ENCODE measurements around the gene NEMP1.
"Not testable (repeated sequence)": the region's sequence is repeated elsewhere in the genome, so short reads cannot be mapped to it uniquely, and the experiment has no call there.

The NEMP1 gene, protein sequence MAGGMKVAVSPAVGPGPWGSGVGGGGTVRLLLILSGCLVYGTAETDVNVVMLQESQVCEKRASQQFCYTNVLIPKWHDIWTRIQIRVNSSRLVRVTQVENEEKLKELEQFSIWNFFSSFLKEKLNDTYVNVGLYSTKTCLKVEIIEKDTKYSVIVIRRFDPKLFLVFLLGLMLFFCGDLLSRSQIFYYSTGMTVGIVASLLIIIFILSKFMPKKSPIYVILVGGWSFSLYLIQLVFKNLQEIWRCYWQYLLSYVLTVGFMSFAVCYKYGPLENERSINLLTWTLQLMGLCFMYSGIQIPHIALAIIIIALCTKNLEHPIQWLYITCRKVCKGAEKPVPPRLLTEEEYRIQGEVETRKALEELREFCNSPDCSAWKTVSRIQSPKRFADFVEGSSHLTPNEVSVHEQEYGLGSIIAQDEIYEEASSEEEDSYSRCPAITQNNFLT

DNA sequence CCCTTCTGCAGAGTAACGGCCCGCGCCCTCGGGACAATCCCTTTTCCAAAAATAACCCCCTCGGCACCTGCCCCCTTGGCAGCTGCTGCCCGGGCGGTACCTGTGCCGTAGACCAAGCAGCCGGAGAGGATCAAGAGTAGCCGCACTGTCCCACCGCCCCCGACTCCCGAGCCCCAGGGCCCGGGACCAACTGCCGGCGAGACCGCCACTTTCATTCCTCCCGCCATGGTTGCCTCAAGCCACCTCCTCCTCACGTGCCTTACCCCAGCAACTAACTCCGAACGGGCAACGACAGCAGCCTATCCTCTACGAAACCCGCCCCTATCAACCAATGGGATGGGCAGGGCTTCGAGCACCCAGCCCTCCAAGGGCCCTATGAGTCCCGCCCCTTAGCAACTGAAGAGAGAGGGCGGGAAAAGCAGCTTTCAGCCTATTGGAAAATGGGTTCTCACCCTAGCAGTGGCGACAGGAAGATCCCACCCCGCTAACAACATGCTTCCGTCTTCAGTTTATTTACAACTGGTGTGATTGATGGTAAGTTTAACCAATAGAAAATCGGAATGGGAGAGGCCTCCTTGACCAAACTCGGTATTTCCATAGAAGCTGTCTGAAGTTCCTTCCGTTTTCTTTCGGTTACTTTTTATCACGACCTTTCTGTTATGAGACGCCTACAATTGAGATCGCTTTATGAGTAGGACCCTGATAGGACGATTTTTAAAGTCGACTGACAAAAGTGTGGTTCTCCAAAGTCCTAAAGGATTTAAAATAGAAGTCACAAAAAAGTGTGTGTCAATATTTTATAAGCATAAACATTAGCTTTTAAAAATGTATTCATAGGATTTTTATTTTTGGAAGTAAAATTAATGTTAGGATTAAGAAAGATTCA lies at the start of gene NEMP1:
TSS of gene NEMP1 (minus strand) at position 273 of the 886 bp plus-strand sequence. CDS start at position 227, 46 bp downstream.
- DNase-seq: peak; percentile 92 to 94

DNA sequence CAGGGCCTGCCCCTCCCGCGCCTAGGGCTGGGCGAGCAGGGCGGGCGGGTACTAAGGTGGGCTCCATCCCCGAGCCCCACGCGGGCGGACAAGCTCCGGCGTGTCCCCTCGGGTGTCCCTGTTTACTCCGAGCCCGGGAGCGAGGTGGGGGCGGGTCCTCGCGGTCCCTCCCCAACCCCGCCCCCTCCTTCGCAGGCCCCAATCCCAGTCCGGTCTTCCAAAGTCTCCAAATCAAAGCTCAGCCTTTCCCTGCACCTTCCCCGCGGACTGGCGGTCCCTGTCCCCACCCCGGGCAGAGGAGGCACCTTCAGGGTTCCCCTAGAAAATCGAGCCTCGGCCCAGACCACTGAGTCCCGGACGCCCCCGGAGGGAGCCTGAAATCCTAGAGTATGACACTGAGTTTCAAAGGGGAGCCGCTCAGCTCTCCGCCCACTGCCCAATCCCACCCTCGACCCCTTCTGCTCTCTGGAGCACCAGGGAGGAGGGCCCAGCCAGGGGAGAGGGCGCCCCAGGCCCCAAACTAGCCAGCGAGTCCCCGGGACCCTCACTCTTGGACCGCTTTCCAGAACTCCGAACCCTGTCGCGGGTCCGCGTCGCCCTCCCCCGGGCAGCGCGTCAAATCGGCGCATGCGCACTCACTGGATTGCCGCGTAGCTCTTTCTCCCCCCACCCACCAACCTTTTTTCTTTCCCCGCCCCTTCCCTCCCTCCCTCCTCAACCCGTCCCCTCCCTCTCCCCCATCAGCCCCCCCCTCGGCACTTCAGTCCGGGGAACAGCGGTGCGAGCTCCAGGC lies 49.3 kb upstream of the NEMP1 start, which contains the start of gene LRP1:
TSS of gene LRP1 (plus strand) at position 758 of the 793 bp plus-strand sequence. CDS start 482 bp downstream, outside the sequence.
- DNase-seq: peak; percentile 80 to 83

DNA sequence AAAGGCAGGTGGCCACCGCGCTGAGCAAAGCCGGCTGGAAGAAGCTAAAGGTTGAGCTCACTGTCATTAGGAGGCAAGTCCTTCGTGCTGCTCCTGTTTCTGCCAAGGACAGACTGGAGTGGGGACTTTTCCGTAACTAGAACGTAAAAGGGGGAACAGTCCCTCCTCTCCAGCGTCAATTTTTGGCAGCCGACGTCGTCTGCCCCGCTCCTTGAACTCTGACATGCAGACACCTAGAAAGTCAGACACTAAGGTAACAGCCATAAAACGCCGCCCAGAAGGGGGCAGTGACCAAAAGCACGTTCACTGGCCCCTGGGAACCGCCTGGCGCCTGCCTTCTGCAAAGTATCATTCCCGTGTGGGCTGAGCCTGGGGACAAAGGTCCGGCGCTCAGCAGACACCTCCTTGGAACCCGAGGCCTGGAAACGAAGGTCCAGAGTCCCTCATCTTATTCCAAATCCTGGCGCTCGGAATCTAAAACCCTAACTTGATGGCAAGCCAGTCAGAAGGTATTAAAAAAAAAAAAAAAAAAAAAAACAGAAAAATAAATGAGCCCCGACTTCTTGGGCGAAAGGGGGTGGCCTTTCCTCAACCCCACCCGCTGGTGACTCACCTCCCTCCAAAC lies 48.6 kb upstream of the NEMP1 start:
- DNase-seq: peak; percentile 61 to 65

DNA sequence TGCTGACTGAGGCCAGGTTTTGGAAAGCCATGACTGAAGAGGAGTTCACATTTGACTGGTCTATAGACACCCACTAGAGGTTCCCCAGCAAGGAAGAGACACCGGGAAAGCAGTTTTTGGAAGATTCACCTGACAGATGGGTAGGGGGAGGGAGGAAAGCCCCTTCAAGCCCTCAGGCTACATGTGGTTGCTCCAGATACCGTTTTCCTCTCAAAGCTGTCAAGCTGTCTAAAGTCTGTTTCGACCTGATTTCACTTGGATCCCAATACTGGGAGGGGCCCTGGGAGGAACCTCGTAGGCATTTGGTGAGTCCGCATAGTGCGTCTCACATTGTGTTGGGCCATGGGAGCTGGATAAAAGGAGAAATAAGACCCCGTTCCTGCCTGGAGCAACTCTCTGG lies 48.0 kb upstream of the NEMP1 start:
- no peak for DNase-seq

DNA sequence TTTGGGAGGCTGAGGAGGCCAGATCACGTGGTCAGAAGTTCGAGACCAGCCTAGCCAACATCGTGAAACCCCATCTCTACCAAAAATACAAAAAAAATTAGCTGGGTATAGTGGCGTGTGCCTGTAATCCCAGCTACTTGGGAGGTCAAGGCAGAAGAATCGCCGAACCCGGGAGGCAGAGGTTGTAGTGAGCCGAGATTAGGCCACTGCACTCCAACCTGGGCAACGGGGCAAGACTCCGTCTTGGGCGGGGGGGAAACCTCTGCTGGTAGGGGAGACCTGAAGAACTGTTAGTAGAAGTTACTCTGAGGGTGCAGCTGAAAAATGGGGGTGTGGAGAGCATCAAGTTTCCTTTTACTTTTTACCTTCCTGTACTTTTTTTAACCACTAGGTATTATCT lies 47.5 kb upstream of the NEMP1 start:
- DNase-seq: no peak

DNA sequence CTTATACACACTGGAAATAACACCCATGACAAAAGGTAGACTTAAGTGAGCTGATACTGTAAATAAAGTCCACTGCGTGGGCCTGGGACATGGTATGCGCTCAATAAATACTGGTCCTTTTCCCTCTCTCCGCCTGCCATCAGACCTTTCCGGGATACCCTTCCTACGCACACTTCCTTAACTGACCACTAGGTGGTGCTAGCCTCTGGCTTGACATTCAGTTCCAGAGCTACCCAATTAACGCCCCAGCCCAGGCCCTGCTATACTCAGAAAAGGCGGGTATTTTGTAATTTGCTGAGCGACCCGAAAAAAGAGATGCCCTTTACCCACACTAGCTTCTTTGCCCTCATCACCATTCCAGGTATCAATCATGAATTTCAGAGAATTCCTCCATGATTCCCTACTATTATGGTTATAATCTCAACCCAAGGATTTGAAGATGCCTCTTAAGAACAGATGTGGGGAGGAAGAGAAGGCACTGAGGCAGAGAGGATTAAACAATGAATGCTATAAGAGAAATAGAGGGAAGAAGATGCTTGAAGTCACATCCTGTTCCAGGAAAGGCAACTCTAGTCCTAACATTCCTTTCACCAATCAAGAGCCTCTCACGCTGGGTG lies 45.8 kb upstream of the NEMP1 start:
- DNase-seq: peak; percentile 80 to 82

DNA sequence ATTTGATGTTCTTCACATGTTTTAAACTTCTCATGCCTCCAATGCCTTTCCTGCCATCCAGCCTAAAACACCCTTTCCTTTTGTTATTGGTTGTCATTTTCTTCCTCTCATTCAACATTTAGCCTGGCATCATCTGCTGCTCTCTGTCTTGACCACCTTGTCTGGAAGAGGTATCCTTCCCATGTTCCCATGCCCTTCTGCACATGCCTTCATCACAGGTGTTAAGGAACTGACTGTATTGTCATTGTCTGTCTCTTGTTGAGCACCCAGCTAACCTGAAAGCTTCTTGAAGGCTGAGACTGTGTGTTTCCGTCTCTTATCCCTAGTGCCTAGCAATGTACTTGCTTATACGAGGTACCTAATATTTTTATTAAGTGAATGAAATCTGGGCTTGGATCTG lies 45.2 kb upstream of the NEMP1 start:
- no peak for DNase-seq

DNA sequence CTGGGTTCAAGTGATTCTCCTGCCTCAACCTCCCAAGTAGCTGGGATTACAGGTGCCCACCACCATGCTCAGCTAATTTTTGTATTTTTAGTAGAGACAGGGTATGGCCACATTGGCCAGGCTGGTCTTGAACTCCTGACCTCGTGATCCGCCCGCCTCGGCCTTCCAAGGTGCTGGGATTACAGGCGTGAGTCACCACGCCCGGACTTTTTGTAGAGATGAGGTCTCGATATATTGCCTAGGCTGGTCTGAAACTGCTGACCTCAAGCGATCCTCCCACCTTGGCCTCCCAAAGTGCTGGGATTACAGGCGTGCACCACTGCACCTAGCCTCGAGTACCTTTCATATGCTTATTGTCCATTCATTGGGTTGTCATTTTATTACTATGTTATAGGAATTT lies 42.1 kb upstream of the NEMP1 start:
- not testable (repeated sequence) for DNase-seq

DNA sequence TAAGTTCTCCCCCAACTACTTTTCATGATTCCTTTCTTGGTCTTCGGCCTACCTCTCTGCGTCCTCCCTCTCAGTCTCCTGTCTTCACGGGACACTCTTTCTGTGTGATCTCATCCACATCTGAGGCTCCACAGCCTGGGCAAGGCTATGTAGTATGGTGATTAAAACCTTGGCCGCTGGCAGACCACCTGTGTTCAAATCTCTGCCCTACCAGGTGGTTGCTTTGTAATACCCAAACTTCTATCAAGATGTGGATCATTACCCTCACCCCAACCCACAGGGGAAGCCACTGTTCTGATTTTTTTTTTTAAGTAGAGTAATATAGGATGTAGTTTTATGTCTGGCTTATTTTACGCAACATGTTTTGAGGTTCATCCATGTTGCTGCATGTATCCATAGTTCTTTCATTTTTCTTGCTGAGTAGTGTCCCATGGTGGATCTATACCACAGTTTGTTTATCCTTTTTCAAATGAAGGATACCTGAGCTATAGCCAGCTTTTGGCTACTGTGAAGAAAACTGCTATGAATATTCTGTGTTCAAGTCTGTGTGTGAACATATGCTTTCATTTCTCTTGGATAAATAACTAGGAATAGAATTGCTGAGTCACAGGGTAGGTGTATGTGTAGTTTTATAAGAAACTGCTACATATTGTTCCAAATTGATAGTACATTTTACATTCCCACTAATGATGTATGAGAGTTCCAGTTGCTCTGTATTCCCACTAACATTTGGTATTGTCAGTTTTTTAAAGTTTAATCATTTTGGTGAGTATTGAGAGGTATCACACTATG lies 40.9 kb upstream of the NEMP1 start:
- no peak for DNase-seq

DNA sequence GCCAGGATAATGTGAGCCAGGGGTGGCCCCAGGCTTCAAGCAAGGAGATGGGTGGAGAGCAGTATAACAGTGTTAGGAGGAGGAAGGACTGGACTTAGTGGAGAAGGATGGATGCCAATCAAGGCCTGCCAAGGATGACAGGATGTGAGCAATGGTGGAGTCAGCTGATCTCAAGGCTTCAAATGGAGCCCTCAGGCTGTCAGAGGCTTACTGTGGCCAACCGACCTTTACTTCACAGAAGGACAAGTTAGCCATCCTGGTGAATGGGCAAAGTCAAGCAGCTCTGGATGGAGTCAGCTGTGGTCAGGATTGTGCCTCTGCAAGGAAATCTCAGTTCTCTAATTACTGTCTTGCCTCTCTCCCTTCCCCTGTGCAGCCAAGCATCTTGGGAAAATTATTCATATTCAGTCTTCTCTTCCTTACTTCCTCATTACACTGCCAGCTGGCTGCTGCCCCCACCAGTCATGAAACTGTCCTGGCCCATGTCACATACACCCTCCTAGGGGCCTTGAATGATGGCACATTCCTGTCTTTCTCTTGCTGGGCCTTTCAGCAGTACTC lies 40.2 kb upstream of the NEMP1 start:
- no peak for DNase-seq

DNA sequence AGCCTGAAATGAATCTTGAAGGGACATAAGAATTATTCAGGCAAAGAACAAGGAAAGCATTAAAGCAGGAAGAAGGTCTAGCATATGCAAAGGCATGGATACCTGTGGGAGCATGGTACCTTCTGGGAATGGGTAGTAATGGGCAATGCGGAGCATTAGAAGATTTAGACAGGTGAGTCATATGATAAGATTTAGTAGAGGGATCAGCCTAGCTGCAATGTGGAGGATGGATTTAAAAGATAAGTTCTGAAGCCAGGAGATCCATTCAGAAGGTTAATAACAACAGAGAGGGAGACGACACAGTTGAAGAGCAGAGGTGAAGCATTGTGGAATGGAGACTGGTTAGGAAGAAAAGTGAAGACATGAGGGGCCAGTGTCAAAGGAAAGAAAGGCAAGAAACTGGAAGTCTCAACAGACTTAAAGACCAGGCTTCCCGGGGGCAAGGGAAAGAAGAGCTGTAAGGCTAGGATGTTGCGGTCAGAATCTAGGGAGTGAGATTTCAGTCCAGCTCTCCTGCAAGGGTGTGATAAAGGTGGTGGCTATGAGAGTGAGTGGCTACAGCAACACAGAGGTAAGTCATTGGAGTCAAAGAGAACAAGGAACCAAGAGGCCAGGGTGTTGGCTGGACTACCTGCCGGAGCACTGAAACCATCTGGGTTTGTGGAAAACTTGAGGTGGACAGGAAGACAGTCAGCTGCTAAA lies 38.1 kb upstream of the NEMP1 start:
- DNase-seq: no peak

DNA sequence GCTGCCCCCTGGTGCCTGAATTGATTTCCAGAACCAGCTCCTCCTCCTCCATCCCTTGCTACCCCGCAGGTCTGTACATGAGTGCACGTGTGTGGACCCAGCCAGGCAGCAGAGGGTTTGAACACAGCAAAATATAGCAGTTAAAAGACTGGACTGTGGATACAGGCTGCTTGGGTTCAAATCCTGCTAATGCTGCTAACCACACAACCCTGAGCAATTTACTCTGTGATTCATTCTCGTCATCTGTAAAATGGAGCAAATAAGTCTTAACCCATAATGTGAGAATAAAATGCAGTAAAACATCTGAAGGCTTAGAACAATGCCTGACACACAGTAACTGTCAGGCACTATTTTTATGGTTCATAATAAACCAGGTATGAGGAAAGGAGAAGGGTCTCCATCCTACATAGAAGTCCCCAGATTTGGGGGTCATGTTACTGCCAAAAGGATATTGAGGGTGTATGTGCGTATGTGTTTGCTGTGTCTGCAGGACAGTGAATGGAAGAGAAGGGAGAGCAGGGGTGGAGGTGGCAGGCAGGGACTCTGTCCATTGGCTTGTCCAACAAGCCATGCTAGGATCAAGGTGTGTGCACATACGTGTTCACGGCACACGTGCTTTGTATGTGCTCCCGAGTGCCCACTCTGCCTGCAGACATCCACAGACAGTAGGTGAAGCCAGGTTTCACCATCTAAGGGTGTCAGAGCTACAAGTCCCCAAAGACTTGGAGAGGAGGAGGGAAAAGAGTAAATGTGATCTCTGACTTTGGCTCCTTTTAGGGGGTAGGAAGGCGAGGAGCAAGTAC lies 34.1 kb upstream of the NEMP1 start:
- no peak for DNase-seq

DNA sequence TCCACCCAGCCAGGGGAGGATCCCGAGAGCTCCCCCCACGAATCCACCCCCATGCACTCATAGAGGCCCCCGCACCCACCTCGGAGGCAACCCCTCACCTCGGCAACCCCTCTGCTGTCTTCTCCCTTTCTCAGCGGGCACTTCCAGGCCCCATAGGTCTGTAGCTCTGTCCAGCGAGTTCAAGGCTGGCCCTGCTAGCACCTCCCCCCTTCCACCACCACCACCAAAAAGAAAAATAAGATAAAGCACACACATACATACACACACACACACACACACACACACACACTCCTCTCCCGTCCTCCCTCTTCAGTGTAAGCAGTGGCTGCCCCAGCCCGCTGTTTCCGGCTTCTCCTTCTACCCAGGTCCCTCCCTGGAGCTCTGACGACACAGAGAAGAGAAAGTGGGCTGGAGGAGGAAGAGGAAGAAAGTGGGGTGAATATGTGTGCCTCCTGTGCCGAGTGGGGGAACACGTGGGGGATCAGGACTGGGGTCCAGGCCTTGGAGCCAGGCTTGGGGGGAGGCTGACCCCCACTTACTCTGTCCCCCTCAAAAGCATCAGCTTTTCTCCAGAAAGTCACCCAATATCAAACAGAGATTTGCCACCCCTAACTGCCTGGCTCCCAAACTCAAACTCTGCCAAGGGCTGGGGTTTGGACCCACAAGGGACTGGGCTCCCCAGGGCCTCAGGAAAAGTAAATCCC lies 32.6 kb upstream of the NEMP1 start, which contains the start of gene STAT6:
TSS of gene STAT6 (minus strand) at position 332 of the 704 bp plus-strand sequence. CDS start 3,084 bp downstream, outside the sequence.
- DNase-seq: peak; percentile 82 to 83

DNA sequence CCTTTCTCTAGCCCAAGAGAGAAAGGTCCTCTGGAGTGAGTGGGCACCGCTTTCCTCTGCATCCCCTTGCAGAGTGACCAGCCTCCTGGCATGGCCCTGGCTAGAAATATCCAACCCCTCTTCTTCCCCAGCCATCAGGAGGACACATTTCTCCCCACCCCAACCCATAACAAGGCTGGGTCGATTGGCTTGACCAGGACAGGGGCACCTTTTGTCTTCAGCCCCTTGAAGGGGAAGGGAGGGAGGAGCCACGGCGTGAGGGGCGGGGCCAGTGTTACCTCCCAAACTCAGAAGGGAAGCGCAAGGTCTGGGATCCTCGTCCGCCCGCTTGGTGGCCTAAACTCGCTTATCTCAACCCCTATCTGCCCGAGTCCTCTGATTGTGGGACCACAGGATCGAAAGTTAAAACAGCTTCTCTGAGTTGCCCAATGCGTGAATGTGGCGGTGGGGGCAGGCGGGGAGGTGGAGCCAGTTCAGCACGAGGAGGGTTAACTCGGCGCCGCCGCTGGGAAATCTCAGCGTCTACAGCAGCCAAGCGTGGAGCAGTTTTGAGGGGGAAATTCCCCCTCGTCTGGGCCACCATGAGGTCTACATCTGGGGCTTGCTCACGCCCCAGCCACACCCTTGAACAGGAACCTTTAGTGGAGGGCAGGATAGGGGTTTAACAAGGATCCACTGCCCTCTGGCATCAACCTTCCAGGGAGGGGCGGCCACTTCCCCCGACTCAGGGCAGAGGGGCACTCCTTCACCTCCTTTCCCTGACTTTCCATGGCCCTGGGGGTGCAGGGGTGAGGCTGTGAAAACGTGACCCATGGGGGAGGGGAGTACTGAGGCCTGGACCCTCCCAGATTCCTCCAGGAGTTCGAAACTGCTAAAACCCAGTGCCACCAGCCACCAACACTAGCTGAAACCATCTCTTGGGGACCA lies 31.8 kb upstream of the NEMP1 start:
- peak; percentile 86 to 88 for DNase-seq

DNA sequence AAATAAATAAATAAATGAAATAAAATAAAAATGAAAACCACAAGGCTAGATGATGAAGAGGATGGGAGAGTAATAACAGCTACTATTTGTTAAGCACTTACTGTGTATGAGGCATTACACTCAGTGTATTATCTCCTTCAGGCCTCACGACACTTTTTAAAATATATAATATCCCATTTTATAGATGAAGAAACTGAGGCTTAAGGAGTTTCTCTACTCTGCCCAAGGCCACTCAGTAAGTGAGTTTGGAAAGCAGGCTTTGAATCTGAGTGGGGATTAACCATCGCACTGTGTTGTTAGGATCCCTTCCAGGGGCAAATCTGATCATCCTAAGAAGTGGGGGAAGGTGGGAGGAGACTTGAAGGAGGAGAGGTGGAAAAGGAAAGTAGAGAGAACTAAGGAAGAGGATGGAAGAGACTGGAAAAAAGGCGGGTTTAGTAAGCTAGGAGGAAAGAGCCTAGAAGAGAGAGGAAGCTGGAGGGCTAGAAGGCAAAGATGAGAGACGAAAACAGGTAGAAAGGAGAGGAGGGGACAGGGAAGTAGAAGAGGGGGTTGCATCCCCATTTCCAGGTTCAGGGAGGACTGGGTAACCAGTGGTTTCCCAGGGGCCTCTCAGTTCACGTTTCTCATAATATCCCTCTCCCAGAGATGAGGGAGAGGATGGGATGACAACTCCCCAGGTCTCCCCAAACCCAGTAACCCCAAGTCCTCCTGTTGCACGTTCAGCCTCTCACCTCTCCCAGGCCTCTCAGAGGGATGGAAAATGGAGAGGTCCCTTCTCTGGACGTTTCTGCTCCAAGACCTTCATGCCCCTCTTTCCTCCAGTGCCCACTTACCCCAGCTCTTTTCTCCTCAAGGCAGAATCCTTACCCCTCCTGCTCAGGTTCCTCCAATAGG lies 30.9 kb upstream of the NEMP1 start:
- DNase-seq: no peak
